HepG2 (cell line): ENCODE measurements around the gene LRRC8D. TPM values are rescaled to one million over a fixed set of nuclear protein-coding genes. Genes with fewer than 3 reads are reported as not detected.

ENCODE experiments used
- EEA1 ChIP-seq: sonication (generic); formaldehyde crosslinking; IDR thresholded peaks from 2 replicates; pipeline ENCODE4 v1.5.1; 2020; ENCODE audit warnings: mild to moderate bottlenecking, missing genetic modification reagents, borderline replicate concordance
- HHEX ChIP-seq: IDR thresholded peaks from 2 replicates; pipeline ENCODE4 v1.6.1; 2016; ENCODE audit warnings: control low read depth
- MED13 ChIP-seq: sonication (generic); formaldehyde crosslinking; IDR thresholded peaks from 2 replicates; pipeline ENCODE4 v1.5.0; 2020; ENCODE audit warnings: missing genetic modification reagents
- MLLT10 ChIP-seq: sonication (generic); formaldehyde crosslinking; IDR thresholded peaks from 2 replicates; pipeline ENCODE4 v1.4.0; 2020; ENCODE audit warnings: missing genetic modification reagents
- NFIC ChIP-seq: IDR thresholded peaks from 2 replicates; pipeline ENCODE4 v1.6.1; 2012; ENCODE audit warnings: mild to moderate bottlenecking, low read length, inconsistent platforms
- PAXIP1 ChIP-seq: sonication (generic); formaldehyde crosslinking; conservative IDR thresholded peaks from 2 replicates; pipeline ENCODE4 v1.4.0; 2020; ENCODE audit warnings: mild to moderate bottlenecking, missing genetic modification reagents, moderate library complexity
- RARA ChIP-seq: IDR thresholded peaks from 2 replicates; pipeline ENCODE4 v1.6.1; 2016; ENCODE audit warnings: missing genetic modification reagents, missing compliant biosample characterization
- RARG ChIP-seq: sonication (generic); formaldehyde crosslinking; IDR thresholded peaks from 2 replicates; pipeline ENCODE4 v1.4.0; 2020; ENCODE audit warnings: low read depth, mild to moderate bottlenecking, missing genetic modification reagents
- RBM39 ChIP-seq: fragments of 200-400 bp; formaldehyde crosslinking; IDR thresholded peaks from one replicate; pipeline ENCODE4 v1.6.1; 2018; ENCODE audit warnings: antibody characterized with exemption, mild to moderate bottlenecking, low read depth, low read length; ENCODE audit not compliant: poor library complexity, severe bottlenecking
- ZNF253 ChIP-seq: sonication (generic); formaldehyde crosslinking; IDR thresholded peaks from 2 replicates; pipeline ENCODE4 v1.8.0; 2022; ENCODE audit warnings: mild to moderate bottlenecking, missing genetic modification reagents, borderline replicate concordance
- ZNF317 ChIP-seq: sonication (generic); formaldehyde crosslinking; IDR thresholded peaks from 2 replicates; pipeline ENCODE4 v1.5.0; 2020; ENCODE audit warnings: mild to moderate bottlenecking, missing genetic modification reagents
- ZNF44 ChIP-seq: sonication (generic); formaldehyde crosslinking; IDR thresholded peaks from 2 replicates; pipeline ENCODE4 v1.5.1; 2020; ENCODE audit warnings: mild to moderate bottlenecking, missing genetic modification reagents
- ZNF761 ChIP-seq: sonication (generic); formaldehyde crosslinking; conservative IDR thresholded peaks from 2 replicates; pipeline ENCODE4 v1.4.0; 2020; ENCODE audit warnings: mild to moderate bottlenecking, missing genetic modification reagents
- ZNF781 ChIP-seq: sonication (generic); formaldehyde crosslinking; IDR thresholded peaks from 2 replicates; pipeline ENCODE4 v1.5.1; 2020; ENCODE audit warnings: borderline replicate concordance, mild to moderate bottlenecking, missing genetic modification reagents; ENCODE audit errors: not compliant biosample characterization
- ZNF788 ChIP-seq: sonication (generic); formaldehyde crosslinking; IDR thresholded peaks from 2 replicates; pipeline ENCODE4 v1.5.0; 2020; ENCODE audit warnings: mild to moderate bottlenecking, missing genetic modification reagents, borderline replicate concordance
- ZNF839 ChIP-seq: sonication (generic); formaldehyde crosslinking; IDR thresholded peaks from 2 replicates; pipeline ENCODE4 v1.4.0; 2020; ENCODE audit warnings: missing genetic modification reagents, mild to moderate bottlenecking, borderline replicate concordance
- ZSCAN29 ChIP-seq: sonication (generic); formaldehyde crosslinking; conservative IDR thresholded peaks from 2 replicates; pipeline ENCODE4 v1.4.0; 2020; ENCODE audit warnings: mild to moderate bottlenecking, missing genetic modification reagents
- polyA plus RNA-seq, 8 experiments: library from polyadenylated mRNA; depleted of rRNA in 3 of 8; stranded (reverse) in 7 of 8; unstranded in 1 of 8; fragments of >200 nt; fragmentation: Illumina TruSeq in 4 of 8; extraction: Trizol in 4 of 8; gene quantifications; 2 replicates each; pipeline versions ENCODE4 v1.2.1 to v1.2.3, GENCODE V29; 2011 to 2016; ENCODE audit warnings: low read depth in 4 of 8, missing spikeins in 1 of 8, mixed read lengths in 1 of 8; ENCODE audit not compliant: insufficient read depth in 1 of 8
- total RNA-seq, 5 experiments: library from RNA; depleted of rRNA; stranded (reverse); fragments of >200 nt; fragmentation: Illumina TruSeq; extraction: Trizol; gene quantifications; 2 replicates each; pipeline ENCODE4 v1.2.3, GENCODE V29; 2016; ENCODE audit warnings: low read depth in 1 of 5
- TF ChIP-seq, protein P1 (sequence below): sonication (generic); formaldehyde crosslinking; IDR thresholded peaks from 2 replicates; pipeline ENCODE4 v1.4.0; 2020; ENCODE audit warnings: mild to moderate bottlenecking, missing genetic modification reagents
- TF ChIP-seq, protein P2 (sequence below): IDR thresholded peaks from 2 replicates; pipeline ENCODE4 v1.6.1; 2016

Gene LRRC8D
- total and polyA plus RNA-seq, 2 of the 13 experiments (the other 11 are each of a cell fraction or from before 2014, with no cell fraction given), result 29.9 to 45.5 TPM

DNA sequence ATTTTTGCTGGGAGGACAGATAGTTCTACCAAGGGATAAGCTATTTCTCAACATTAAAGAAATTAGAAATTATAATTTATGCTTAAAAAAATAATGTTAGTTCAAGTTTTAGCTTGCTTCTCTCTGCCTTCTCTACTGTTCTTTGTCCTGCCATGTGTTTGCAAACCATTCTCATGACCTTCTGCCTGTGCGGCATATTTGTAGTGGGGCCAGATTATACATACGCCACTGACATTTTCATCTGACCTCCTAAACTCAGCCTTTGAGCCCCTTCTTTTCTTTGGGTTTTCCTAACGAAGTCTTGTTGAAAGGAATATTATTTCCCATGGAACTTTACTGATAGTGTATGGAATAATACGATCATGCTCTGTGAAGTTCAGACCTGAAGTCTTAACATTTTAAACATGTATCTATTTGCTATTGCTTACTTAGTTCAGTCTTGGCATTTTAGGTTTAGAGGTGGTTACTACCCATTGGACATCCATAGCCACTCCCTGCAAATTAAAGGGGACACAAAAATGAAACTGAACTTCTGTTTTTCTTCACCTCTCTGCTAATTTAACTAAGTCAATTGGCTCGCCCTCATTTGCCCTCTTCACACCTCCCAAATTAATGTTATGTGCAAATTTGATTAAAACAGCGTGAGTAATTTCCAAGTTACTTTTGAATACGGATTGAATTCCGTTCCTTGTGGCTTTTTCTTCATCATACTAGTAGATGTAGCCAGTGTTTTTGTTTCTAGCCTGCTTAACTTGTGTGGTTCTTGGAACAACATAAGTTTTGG lies 15.6 kb downstream of the LRRC8D start (continued):
- no peak for TF ChIP-seq ZNF44
- no peak for TF ChIP-seq ZNF253 (CRISPR knock-in tag)
- no peak; the same call in 1 of the 2 replicates for TF ChIP-seq NFIC
- TF ChIP-seq, protein P1, sequence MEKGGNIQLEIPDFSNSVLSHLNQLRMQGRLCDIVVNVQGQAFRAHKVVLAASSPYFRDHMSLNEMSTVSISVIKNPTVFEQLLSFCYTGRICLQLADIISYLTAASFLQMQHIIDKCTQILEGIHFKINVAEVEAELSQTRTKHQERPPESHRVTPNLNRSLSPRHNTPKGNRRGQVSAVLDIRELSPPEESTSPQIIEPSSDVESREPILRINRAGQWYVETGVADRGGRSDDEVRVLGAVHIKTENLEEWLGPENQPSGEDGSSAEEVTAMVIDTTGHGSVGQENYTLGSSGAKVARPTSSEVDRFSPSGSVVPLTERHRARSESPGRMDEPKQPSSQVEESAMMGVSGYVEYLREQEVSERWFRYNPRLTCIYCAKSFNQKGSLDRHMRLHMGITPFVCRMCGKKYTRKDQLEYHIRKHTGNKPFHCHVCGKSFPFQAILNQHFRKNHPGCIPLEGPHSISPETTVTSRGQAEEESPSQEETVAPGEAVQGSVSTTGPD (CRISPR knock-in tag), result no peak
- 0 out of 2 replicates have a peak, but pooled peaks have one; percentile 47 for TF ChIP-seq ZSCAN29 (CRISPR knock-in tag)
- TF ChIP-seq, protein P2, sequence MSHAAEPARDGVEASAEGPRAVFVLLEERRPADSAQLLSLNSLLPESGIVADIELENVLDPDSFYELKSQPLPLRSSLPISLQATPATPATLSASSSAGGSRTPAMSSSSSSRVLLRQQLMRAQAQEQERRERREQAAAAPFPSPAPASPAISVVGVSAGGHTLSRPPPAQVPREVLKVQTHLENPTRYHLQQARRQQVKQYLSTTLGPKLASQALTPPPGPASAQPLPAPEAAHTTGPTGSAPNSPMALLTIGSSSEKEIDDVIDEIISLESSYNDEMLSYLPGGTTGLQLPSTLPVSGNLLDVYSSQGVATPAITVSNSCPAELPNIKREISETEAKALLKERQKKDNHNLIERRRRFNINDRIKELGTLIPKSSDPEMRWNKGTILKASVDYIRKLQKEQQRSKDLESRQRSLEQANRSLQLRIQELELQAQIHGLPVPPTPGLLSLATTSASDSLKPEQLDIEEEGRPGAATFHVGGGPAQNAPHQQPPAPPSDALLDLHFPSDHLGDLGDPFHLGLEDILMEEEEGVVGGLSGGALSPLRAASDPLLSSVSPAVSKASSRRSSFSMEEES (CRISPR knock-in tag), result peak; percentile 75; the same call in 1 of the 2 replicates
- TF ChIP-seq ZNF788, result no peak
- TF ChIP-seq PAXIP1 (CRISPR knock-in tag), result peak; percentile 89
- TF ChIP-seq ZNF839 (CRISPR knock-in tag), result no peak
- TF ChIP-seq RBM39, result no peak
- TF ChIP-seq ZNF781 (CRISPR knock-in tag), result no peak
- no peak for TF ChIP-seq MLLT10 (CRISPR knock-in tag)
- TF ChIP-seq HHEX (CRISPR knock-in tag), result no peak
- no peak for TF ChIP-seq ZNF761
- 0 out of 2 replicates have a peak, but pooled peaks have one; percentile 41 for TF ChIP-seq MED13
- peak; percentile 83 for TF ChIP-seq RARA
- no peak for TF ChIP-seq RARG (CRISPR knock-in tag)
- no peak for TF ChIP-seq ZNF317 (CRISPR knock-in tag)
- TF ChIP-seq EEA1, result no peak
